Right lobe of liver (tissue), 4 donors: ENCODE data around the gene SGTA.

Source experiments
- POLR2A ChIP-seq: fragments of 450-650 bp; IDR thresholded peaks from one replicate; pipeline ENCODE4 v1.6.1; 2017; ENCODE audit warnings: antibody characterized with exemption, mild to moderate bottlenecking
- TF ChIP-seq, protein P1 (sequence below), 4 donors: fragments of 200-600 bp in 3 of 4; fragments of 450-650 bp in 1 of 4; IDR thresholded peaks; one replicate each; pipeline versions ENCODE4 v1.5.1 to v1.8.0; 2016 to 2022; ENCODE audit warnings: antibody characterized with exemption in 4 of 4, mild to moderate bottlenecking in 2 of 4
- donor health status: DM: no; HTN: no; CAD: no.
- donor health status: DM: no; HTN: no; CAD: no.
- donor health status: DM: no; HTN: yes; CAD: no.

DNA sequence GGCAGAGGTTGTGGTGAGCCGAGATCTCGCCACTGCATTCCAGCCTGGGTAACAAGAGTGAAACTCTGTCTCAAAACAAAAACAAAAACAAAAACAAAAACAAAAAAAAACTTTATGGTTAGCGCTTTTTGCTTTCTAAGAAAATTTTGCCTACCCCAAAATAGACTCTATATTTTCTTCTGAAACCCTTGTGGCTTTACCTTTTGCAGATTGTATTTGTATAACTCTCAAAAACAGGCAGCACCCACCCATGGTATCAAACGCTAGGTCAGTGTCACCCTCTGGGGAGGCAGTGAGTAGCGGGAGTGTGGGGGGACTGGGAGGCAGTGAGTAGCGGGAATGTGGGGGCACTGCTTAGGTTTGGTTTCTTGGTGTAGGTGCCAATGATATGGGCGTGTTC, 35.7 kb downstream of the SGTA start:
- no peak for TF ChIP-seq POLR2A
- TF ChIP-seq, protein P1, sequence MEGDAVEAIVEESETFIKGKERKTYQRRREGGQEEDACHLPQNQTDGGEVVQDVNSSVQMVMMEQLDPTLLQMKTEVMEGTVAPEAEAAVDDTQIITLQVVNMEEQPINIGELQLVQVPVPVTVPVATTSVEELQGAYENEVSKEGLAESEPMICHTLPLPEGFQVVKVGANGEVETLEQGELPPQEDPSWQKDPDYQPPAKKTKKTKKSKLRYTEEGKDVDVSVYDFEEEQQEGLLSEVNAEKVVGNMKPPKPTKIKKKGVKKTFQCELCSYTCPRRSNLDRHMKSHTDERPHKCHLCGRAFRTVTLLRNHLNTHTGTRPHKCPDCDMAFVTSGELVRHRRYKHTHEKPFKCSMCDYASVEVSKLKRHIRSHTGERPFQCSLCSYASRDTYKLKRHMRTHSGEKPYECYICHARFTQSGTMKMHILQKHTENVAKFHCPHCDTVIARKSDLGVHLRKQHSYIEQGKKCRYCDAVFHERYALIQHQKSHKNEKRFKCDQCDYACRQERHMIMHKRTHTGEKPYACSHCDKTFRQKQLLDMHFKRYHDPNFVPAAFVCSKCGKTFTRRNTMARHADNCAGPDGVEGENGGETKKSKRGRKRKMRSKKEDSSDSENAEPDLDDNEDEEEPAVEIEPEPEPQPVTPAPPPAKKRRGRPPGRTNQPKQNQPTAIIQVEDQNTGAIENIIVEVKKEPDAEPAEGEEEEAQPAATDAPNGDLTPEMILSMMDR (IDR thresholded peaks at IDR 0.05): no peak
